AG08396 (cell line): ENCODE results near the gene SLC39A6.
"Not testable (repeated sequence)": the region's sequence is repeated elsewhere in the genome, so short reads cannot be mapped to it uniquely, and the experiment has no call there.

Experiments
- DNase-seq: peaks from one replicate; pipeline ENCODE4 v3.0.0; 2012; ENCODE audit warnings: low spot score, mixed read lengths

SLC39A6 gene

DNA sequence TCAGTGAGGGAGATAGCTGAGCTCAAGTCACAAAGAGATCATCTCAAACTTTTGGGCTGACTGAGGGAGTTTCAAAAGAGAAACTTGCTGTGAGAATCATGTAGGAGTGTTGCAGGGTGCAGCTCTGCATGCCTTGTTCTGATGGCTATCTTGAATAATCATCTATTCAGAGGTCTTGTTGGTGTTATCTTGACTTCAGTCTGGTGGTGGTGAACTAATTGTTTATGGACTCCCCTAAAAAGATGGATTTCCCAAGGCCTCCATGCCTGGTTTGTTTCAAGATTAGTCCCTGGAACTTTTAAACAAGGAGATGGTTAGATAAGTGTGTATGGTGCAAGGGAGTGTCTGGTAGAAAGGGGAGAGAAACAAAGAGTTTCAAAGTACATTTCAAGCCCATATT lies 29.8 kb downstream of the SLC39A6 start:
- DNase-seq: no peak

DNA sequence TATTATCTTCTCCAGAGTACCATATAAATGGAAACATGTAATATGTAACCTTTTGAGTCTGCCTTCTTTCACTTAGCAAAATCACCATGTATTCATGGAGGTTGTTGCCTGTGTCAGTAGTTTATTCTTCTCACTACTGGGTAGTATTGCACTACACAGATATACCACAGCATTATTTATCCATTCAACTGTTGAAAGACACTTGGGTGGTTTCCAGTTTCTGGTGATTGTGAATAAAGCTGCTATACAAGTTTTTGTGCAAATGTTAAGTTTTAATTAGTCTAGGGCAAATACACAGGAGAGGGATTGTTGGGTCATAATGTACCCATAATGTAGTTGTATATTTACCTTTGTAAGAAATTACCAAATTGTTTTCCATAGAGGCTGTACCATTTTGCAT lies 32.2 kb downstream of the SLC39A6 start:
- no peak for DNase-seq

DNA sequence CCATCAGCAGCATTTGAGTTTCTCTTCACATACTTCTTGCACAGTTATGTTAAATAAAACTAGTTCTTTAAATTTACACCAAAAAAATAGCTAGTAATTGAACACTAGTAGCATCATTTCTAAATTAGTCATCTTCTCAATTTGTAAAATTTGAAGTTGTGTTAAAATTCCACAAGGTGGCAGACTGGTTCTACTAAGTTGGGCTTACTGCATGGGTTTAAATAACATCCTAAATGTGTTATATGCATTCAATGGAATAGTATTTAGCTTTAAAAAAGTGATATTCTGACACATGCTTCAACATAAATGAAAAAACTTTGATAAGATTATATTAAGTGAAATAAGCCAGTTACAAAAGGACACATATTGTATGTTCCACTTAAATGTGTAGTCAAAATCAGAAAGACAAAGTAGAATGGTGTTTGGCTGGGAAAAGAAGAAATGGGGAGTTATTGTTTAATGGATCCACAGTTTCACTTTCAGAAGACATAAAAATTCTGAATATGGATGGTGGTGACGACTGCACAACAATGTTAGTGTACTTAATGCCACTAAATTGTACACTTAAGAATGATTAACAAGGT lies 33.1 kb downstream of the SLC39A6 start:
- peak; percentile 44 for DNase-seq

DNA sequence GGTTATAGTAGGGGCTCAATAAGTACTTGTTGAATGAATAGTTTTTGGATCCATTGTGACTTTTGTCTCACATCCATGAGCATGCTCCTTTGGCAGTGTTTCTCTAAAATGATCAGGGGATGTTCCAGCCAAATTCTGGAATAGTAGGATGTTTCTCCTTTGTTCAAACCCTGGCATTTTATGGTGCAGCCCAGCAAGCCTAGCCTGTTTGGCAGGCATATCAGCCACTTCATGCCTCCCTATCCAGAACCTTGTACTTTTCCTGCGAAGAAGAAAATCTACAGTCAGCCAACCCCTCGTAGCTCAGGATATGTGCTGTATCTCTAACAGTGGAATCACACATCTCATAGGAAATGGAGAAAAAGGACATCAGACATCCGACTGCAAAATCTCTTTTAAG lies 34.7 kb downstream of the SLC39A6 start:
- DNase-seq: no peak

DNA sequence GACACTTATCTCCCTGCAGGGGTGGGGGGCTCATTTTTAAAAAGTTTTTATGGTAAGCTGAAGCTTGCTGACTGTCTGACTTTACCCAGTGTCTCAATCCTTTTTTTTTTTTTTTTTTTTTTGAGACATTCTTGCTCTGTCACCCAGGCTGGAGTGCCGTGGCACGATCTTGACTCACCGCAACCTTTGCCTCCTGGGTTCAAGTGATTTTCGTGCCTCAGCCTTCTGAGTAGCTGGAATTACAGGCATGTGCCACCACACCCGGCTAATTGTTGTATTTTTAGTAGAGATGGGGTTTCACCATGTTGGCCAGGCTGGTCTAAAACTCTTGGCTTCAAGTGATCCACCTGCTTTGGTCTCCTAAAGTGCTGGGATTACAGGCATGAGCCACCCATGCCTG lies 37.0 kb downstream of the SLC39A6 start:
- DNase-seq: not testable (repeated sequence)

DNA sequence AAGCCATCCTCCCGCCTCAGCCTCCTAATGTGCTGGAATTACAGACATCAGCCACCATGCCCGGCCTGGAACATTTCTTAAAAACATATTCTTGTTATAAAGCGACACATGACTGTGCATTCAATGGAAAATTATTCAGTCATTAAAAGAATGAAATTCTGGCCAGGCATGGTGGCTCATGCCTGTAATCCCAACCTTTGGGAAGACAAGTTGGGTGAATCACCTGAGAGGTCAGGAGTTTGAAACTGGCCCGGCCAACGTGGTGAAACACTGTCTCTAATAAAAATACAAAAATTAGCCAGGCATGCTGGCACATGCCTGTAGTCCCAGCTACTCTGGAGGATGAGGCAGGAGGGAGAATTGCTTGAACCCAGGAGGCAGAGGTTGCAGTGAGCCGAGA lies 40.1 kb downstream of the SLC39A6 start:
- DNase-seq: no peak

DNA sequence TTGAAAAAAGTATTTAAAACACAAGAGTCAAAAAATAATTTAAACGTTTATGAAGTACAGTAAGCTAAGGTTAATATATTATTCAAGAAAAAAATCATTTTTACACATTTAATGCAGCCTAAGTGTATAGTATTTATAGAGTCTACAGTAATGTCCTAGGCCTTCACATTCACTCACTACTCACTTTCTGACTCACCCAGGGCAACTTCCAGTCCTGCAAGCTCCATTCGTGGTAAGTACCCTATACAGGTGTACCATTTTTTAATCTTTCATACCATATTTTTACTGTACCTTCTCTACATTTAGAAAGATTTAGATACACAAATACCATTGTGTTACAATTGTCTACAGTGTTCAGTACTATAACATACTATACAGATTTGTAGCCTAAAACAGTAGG lies 40.9 kb downstream of the SLC39A6 start:
- no peak for DNase-seq

DNA sequence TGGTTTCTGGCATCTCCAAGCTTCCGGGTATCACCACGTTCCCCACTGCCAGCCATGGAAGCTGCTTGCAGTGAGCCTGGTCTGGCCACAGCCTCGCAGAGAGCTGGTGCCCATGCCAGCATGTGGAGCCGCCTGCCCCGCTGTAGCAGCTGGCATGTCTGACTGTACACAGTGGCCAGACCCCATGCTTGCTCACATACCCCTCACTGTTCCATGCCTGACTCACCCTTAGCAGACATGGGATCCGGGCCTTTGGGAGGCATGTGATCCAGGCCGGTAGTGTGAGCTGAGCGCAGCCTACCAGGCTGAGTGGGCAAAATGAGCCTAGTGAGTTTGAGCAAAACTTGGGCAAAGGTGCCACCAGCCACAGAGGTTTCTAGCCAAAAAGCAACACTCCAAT lies 43.0 kb downstream of the SLC39A6 start:
- no peak for DNase-seq

DNA sequence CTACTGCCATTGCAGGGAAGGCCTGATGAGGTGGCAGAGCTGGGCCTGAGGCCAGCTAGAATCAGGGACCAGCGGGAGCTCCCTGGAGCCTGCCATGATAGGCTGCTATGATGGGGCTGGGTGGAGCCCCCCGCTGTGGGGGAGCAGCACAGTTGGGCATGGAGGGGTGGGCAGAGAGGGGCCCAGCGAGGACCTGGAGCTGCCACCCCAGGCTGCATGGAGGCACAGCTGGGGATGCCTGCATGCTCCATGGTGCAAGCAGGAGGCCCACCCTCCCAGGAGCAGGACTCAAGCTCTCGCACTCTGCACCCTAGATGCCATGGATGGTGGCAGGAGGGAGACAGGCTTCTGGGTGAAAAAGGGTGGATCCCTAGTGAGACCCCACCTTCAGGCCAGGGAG lies 43.9 kb downstream of the SLC39A6 start:
- DNase-seq: no peak

DNA sequence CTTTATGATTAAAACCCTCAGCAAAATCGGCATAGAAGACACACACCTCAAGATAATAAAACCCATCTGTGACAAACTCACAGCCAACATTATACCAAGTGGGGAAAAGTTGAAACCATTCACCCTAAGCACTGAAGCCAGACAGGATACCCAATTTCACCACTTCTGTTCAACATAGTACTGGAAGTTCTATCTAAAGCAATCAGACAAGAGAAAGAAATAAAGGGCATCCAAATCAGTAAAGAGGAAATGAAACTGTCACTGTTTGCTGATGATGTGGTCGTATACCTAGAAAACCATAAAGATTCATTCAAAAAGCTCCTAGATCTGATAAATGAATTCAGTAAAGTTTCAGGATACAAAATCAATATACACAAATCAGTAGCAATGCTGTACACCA lies 45.4 kb downstream of the SLC39A6 start:
- no peak for DNase-seq

DNA sequence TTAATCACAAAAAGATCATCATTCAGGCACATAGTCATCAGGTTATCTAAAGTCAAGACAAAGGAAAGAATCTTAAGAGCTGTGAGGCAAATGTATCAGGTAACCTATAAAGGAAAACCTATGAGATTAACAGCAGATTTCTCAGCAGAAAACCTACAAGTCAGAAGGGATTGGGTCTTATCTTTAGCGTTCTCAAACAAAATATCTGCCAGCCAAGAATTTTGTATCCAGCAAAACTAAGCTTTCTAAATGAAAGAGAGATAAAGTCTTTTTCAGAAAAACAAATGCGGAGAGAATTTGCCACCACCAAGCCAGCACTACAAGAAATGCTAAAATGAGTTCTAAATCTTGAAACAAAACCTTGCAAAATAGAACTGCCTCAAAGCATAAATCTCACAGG lies 48.0 kb downstream of the SLC39A6 start:
- not testable (repeated sequence) for DNase-seq

DNA sequence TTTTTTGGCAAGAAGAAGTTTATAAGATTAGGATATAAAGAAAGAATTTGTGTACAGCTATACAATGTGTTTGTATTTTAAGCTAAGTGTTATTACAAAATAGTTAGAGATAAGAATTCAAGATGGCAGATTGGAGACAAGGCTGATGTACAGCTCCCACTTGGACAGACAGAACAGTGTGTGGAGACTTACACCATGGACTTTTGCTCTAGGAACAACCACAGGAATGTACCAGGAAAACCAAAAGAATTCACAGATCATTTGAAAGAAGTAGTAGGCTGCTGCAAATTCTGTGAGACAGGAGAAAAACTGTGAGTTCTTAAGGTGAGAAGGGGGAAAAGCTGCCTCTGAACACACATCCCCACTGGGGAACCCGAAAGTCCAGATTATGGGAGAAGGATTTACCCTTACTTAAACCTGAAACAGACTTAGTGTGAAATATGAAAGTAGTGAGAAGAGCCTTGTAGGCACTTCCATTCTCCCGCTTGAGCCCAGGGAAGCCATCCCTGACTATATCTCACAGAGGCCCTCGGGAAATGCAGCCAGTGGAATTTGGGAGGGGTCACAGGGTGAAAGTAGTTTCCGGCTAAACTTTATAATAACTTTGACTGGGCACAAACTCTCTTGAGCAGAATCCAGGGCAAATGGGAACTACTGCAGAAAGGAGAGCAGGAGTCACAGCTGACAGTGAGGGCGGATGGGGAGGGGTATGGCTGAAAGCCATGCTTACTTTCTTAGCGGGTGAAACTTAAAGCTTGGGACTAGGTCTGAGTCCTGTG lies 50.2 kb downstream of the SLC39A6 start:
- no peak for DNase-seq

DNA sequence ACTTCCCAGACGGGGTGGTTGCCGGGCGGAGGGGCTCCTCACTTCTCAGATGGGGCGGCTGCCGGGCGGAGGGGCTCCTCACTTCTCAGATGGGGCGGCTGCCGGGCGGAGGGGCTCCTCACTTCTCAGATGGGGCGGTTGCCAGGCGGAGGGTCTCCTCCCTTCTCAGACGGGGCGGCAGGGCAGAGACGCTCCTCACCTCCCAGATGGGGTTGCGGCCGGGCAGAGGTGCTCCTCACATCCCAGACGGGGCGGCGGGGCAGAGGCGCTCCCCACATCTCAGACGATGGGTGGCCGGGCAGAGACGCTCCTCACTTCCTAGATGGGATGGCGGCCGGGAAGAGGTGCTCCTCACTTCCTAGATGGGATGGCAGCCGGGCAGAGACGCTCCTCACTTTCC lies 51.4 kb downstream of the SLC39A6 start:
- DNase-seq: not testable (repeated sequence)

DNA sequence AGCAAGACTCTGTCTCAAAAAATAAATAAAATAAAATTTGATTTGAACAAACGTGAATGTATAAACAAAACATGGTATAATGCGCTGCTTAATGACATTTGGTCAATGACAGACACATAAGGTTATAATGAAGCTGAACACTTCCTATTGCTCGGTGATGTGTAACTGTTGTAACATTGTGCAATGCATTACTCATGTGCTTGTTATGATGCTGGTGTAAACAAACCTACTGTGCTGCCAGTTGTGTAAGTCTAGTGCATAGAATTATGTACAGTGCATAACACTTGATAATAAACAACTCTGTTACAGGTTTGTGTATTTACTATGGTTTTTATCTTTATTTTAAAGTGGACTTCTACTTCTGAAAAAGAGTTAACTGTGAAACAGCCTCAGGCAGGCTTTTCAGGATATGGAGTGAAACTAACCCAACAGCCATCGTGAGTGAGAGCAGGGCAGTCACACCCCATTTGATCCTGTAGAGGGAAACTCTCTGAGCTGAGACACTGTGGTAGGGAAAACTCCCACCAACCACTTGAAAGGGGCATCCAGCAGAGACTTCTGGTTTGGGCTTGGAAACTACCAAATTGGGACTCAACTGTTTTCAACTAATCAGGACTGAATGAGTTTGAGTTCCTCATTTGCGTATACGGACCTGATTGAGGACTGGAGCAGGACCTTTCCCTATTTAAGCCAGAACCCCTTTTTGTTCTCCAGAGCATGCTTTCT lies 53.1 kb downstream of the SLC39A6 start:
- DNase-seq: peak; percentile 57

DNA sequence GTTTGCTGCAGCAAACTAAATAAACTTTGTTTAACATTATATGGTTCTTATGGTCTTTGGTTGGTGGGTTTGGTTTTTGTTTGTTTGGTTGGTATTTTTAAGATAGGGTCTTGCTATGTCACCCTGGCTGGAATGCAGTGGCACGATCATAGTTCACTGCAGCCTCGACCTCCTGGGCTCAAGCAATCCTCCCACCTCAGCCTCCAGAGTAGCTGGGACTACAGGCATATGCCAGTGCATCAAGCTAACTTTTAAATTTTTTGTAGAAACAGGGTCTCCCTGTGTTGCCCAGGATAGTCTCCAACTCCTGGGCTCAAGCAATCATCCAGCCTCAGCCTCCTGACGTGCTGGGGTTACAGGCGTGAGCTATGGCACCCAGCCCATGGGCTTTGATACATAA lies 54.7 kb downstream of the SLC39A6 start:
- DNase-seq: no peak

DNA sequence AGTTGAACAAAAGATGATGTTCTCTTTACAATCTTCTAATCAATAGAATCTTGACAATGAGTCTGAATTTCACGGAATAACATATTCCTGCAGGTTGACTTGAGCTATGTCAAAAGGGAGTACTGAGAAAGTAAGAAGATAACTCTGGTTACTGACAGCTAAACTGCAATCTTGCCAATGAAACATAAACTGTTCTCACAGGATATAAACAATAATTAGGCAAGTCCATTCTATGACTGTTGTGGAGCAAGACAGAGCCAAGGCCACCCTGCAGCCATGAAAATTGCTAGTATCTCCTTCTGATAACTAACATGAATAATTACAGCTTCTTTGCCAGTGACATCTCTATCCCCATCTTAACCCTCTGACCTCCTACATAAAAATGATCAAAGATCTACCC lies 55.5 kb downstream of the SLC39A6 start:
- no peak for DNase-seq

DNA sequence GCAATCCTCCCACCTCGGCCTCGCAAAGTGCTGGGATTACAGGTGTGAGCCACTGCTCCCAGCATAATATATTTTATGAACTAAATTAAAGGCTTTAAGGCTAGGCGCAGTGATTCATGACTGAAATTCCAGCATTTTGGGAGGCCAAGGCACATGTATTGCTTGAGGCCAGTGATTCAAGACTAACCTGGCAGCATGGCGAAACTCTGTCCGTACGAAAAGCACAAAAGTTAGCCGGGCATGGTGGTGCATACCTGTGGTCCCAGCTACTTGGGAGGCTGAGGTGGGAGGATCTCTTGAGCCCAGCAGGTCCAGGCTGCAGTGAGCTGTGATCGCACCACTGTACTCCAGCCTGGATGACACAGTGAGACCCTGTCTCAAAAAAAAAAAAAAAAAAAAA lies 56.7 kb downstream of the SLC39A6 start:
- not testable (repeated sequence) for DNase-seq

DNA sequence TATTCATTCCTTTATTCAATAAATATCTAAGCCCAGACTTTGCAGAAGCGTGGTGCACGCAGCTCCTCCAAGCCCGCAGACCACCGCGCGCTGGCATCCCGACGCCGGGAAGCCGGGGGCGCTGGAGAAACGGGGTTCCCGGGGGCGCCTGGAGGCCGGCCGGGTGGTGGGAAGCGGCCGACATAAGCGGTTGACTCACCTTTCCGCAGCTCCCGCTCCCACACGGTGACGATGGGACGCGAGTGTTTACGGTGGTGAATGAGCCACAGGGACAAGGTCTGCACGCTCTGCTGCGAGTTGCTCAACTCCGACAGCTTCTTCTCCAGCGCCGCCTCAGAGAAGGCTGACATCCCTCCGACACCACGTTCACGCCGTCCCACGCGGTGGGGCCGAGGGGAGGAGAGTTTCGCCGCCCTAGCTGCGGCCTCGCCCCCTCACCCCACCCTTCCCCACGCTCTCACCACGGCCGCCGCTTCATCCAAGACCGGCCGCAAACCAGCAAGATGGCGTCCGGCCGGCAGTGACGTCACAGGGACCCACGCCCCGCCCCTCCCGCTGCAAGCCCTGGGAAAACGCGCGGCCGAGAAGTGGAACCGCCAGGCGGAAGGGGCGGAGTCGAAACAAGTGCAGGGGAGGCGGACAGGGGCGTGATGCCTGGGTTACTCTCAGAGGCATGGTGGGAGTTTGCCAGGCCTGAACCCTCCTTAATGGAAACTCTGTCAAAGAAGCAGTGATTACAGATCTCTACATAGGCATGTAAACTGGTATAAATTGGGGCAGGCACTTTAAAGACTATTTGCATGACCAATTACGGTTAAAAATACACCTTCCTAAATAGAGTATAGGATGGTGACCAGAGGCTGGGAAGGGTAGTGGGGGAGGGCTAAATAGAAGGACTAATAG lies 61.8 kb downstream of the SLC39A6 start, which contains the start of gene RPRD1A:
RPRD1A (minus strand) TSS at position 505 of the 903 bp plus-strand sequence; CDS start at position 350, 155 bp downstream.
- DNase-seq: peak; percentile 97

DNA sequence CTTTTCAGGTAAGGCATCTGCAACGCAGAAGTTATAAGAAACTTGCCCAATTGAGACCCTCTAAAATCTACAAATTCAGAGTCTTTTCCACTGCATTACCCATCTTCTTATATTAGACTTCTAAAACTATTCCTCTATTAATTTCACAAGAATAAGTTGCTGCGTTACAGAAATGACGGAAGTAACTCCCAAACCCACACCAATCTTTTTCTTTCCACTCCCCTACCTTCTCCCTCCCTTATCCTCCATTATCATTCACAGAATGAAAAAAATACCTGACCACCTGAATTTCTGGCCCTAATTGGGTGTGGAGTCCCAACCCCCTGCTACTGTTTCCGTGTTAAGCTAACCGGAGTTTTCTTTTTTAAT lies 62.5 kb downstream of the SLC39A6 start:
- peak; percentile 24 for DNase-seq

DNA sequence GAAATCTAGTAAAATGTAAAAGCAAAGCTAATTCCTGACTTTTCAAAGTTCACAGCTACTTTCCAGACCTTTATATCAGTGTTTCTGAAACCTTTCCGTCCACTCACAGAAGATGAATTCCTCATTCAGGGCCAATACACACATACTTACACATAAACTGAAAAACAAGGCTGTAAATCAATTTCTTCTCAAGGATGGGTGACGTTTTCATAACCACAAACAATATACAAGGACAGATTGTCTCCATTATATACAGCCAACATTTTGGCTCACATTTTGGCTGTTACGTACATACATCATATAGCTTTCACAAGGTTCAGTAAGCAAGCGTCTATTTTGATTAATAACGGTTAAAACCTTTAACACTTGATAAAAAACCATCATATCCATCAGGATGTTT lies 63.1 kb downstream of the SLC39A6 start:
- DNase-seq: peak; percentile 18

DNA sequence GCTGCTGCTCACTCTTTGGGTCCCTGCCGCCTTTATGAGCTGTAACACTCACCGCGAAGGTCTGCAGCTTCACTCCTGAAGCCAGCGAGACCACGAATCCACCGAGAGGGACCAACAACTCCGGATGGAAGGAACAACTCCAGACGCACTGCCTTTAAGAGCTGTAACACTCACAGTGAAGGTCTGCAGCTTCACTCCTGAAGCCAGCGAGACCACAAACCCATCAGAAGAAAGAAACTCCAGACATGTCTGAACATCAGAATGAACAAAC lies 64.4 kb downstream of the SLC39A6 start:
- not testable (repeated sequence) for DNase-seq

DNA sequence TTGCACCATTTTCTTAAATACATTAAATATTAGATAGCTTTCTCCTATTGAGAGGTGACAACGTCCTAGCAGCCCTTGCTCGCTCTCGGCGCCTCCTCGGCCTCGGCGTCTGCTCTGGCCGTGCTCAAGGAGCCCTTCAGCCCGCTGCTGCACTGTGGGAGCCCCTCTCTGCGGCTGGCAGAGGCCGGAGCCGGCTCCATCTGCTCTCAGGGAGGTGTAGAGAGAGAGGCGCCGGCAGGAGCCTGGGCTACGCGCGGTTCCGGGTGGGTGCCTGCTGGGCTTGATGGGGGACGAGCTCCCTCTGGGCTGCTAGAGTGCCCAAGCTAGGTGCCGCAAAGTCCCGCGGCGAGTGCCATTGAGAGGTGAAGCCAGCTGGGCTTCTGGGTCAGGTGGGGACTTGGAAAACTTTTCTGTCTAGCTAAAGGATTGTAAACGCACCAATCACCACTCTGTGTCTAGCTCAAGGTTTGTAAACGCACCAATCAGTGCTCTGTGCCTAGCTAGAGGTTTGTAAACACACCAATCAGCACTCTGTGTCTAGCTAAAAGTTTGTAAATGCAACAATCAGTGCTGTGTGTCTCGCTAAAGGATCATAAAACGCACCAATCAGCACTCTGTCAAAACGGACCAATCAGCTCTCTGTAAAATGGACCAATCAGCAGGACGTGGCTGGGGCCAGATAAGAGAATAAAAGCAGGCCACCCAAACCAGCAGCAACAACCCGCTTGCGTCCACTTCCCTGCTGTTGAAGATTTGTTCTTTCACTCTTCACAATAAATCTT lies 64.9 kb downstream of the SLC39A6 start:
- no peak for DNase-seq
